Esophagus (tissue), 2 donors: Measurements from ENCODE around the gene NRGN. TPM values are rescaled to one million over a fixed set of nuclear protein-coding genes. Genes with fewer than 3 reads are reported as not detected.

Source experiments
- H3K27ac ChIP-seq, 2 donors: one replicate each; pipeline ENCODE4 v1.5.1; 2013; ENCODE audit warnings: low read depth in 2 of 2, mild to moderate bottlenecking in 2 of 2, inconsistent platforms in 1 of 2, low read length in 1 of 2, moderate library complexity in 1 of 2
- H3K27me3 ChIP-seq, 2 donors: one replicate each; pipeline ENCODE4 v1.6.1; 2013; ENCODE audit warnings: low read length in 2 of 2, control low read depth in 1 of 2, mild to moderate bottlenecking in 1 of 2; ENCODE audit not compliant: insufficient read depth in 2 of 2, control insufficient read depth in 1 of 2
- H3K36me3 ChIP-seq, 2 donors: one replicate each; pipeline ENCODE4 v1.6.1; 2013; ENCODE audit warnings: low read length in 1 of 2; ENCODE audit not compliant: control insufficient read depth in 2 of 2, insufficient read depth in 2 of 2
- H3K4me1 ChIP-seq, 2 donors: one replicate each; pipeline ENCODE4 v1.6.1; 2013; ENCODE audit warnings: low read length in 1 of 2; ENCODE audit not compliant: control insufficient read depth in 2 of 2, insufficient read depth in 2 of 2
- H3K4me3 ChIP-seq, 2 donors: one replicate each; pipeline ENCODE4 v1.5.1; 2013; ENCODE audit warnings: low read length in 2 of 2, mild to moderate bottlenecking in 2 of 2, low read depth in 1 of 2, moderate library complexity in 1 of 2
- H3K9me3 ChIP-seq, 2 donors: one replicate each; pipeline ENCODE4 v1.6.1; 2013; ENCODE audit warnings: mild to moderate bottlenecking in 2 of 2, low read depth in 1 of 2, low read length in 1 of 2, moderate library complexity in 1 of 2; ENCODE audit not compliant: control insufficient read depth in 2 of 2, insufficient read depth in 1 of 2
- WGBS, 2 donors: extraction: QIAGEN DNeasy Blood & Tissue Kit; methylation state at CpG; one replicate each; pipeline ENCODE4 v1.1.7; 2013; 5-methylcytosine and 5-hydroxymethylcytosine counted together
- polyA plus RNA-seq, 2 donors: library from polyadenylated mRNA; stranded (reverse); fragments of 200-250 nt; gene quantifications; one replicate each; pipeline ENCODE4 v1.2.3, GENCODE V29; 2013
- donor health status: healthy with polysubstance abuse.
- donor health status: Bipolar disorder and iron deficiency.

NRGN gene
- polyA plus RNA-seq, 2 donors, result 1.6 to 3.1 TPM

- Histone ChIP-seq H3K4me1 (peaks cover 0 to under 1% of the 10 kb centered on the region in 2 donors), H3K36me3 (no peaks in the 10 kb centered on the region), H3K27me3 (no peaks in the 10 kb centered on the region), H3K4me3 (no peak overlapping the region), H3K9me3 (no peaks in the 10 kb centered on the region), H3K27ac (no peak overlapping the region)
- 91 to 95% methylated on average over 3 of the region's 3 CpGs for WGBS, 2 donors
Observed at GRCh38 chr11:124796312-124796711, 56.6 kb downstream of the NRGN start.

Other genes with a start within 250 kb of the NRGN start
- not detected for gene OR8B12, start 196.3 kb upstream of the NRGN start, polyA plus RNA-seq
- gene OR8A1, start 169.9 kb upstream of the NRGN start, polyA plus RNA-seq, result not detected
- not detected for gene PANX3, start 128.5 kb upstream of the NRGN start, polyA plus RNA-seq
- gene TBRG1, start 117.1 kb upstream of the NRGN start, polyA plus RNA-seq, result 10 to 100 TPM; 16.5 to 16.9 TPM
- gene SIAE, start 66.2 kb upstream of the NRGN start, polyA plus RNA-seq, result 10 to 100 TPM in 1 of 2 donors, 1 to 10 TPM in 1; 9.0 to 11.6 TPM
- gene SPA17, start 66.0 kb upstream of the NRGN start, polyA plus RNA-seq, result 1 to 10 TPM; 7.1 to 7.8 TPM
- gene VSIG2, start 12.3 kb downstream of the NRGN start, polyA plus RNA-seq, result 10 to 100 TPM in 1 of 2 donors, 1 to 10 TPM in 1; 9.7 to 51.4 TPM
- 10 to 100 TPM; 16.8 to 34.1 TPM for gene ESAM, start 22.3 kb downstream of the NRGN start, polyA plus RNA-seq
- gene MSANTD2, start 60.5 kb downstream of the NRGN start, polyA plus RNA-seq, result 1 to 10 TPM; 3.8 to 9.3 TPM
- gene ROBO3, start 125.5 kb downstream of the NRGN start, polyA plus RNA-seq, result 10 to 100 TPM in 1 of 2 donors, 1 to 10 TPM in 1; 8.6 to 20.6 TPM
- gene ROBO4, start 157.9 kb downstream of the NRGN start, polyA plus RNA-seq, result 1 to 10 TPM; 3.2 TPM
- gene HEPN1, start 179.3 kb downstream of the NRGN start, polyA plus RNA-seq, result not detected
- under 1 TPM; 0.02 TPM for gene HEPACAM, start 196.1 kb downstream of the NRGN start, polyA plus RNA-seq
- gene CCDC15, start 214.3 kb downstream of the NRGN start, polyA plus RNA-seq, result under 1 TPM; 0.69 to 0.87 TPM